Stimulated activated CD8-positive, alpha-beta memory T cell treated with anti-CD3 and anti-CD28 coated beads, Interleukin-15, amount 100 ng/mL, for 4 hours (primary cell): ENCODE data around the gene CD226.
"Not testable (repeated sequence)": the region's sequence is repeated elsewhere in the genome, so short reads cannot be mapped to it uniquely, and the experiment has no call there.

Experiments used
- DNase-seq, 2 donors: peaks; one replicate each; pipeline ENCODE4 v3.0.0-alpha.2; 2020; ENCODE audit warnings: low read depth in 2 of 2

Gene CD226

GRCh38 chr18:69947361-69948133, at the start of gene CD226:
Gene CD226 (minus strand): TSS chr18:69947873. CDS start chr18:69947406, 467 bp downstream.
- no peak for DNase-seq

GRCh38 chr18:69996951-69997798, 49.5 kb upstream of the CD226 start:
- no peak for DNase-seq

- no peak for DNase-seq
These were observed 48.7 kb upstream of the CD226 start for GRCh38 chr18:69996417-69996816.

- DNase-seq, result no peak
These were observed 48.1 kb upstream of the CD226 start for GRCh38 chr18:69995774-69996173.

GRCh38 chr18:69992776-69993175, 45.1 kb upstream of the CD226 start:
- no peak for DNase-seq

- DNase-seq, result no peak
These were observed 40.2 kb upstream of the CD226 start for GRCh38 chr18:69987870-69988269.

- DNase-seq, result no peak
These were observed 37.6 kb upstream of the CD226 start for GRCh38 chr18:69985239-69985638.

GRCh38 chr18:69982417-69982816, 34.7 kb upstream of the CD226 start:
- DNase-seq, result no peak

GRCh38 chr18:69981948-69982347, 34.3 kb upstream of the CD226 start:
- DNase-seq, result no peak

- DNase-seq, result no peak
These were observed 33.5 kb upstream of the CD226 start for GRCh38 chr18:69980982-69981804.

- no peak for DNase-seq
These were observed 32.8 kb upstream of the CD226 start for GRCh38 chr18:69980509-69980908.

GRCh38 chr18:69978732-69979715, 31.4 kb upstream of the CD226 start:
- no peak for DNase-seq

- DNase-seq, result not testable (repeated sequence)
These were observed 27.6 kb upstream of the CD226 start for GRCh38 chr18:69975294-69975693.

- no peak for DNase-seq
These were observed 26.7 kb upstream of the CD226 start for GRCh38 chr18:69974365-69974764.

GRCh38 chr18:69969491-69969890, 21.8 kb upstream of the CD226 start:
- no peak for DNase-seq

- DNase-seq, result no peak
These were observed 20.4 kb upstream of the CD226 start for GRCh38 chr18:69968039-69968438.

GRCh38 chr18:69963196-69963595, 15.5 kb upstream of the CD226 start:
- DNase-seq, result no peak

- DNase-seq, result no peak
These were observed 14.0 kb upstream of the CD226 start for GRCh38 chr18:69961718-69962117.

- DNase-seq, result no peak
These were observed 10.7 kb upstream of the CD226 start for GRCh38 chr18:69958422-69958821.

- no peak for DNase-seq
These were observed 10.1 kb upstream of the CD226 start for GRCh38 chr18:69957747-69958146.
